ENCODE measurements around the gene FSCN2. TPM values are rescaled to one million over a fixed set of nuclear protein-coding genes. Genes with fewer than 3 reads are reported as not detected.

The FSCN2 gene
- total and polyA plus RNA-seq, 8 donors = 2.5 to 15.3 (median 10.7) TPM

GRCh38 chr17:81484195-81484979, 43.8 kb upstream of the FSCN2 start:
- FAIRE-seq = no peak
- Histone ChIP-seq H3K9me3 (no peaks in the 10 kb centered on the region), H3K27ac (peak overlapping the region in 2 of 4 donors; percentile 44 to 62), H3K36me3 (no peaks in the 10 kb centered on the region), H3K27me3 (no peaks in the 10 kb centered on the region), H3K4me3 (peak overlapping the region in 3 of 4 donors; percentile 23 to 45 (median 43)), H3K4me1 (peaks cover 5 to 21% (median 11%) of the 10 kb centered on the region in 3 donors)
- WGBS, 2 donors = 6% methylated on average over 60 of the region's 60 CpGs
- TF ChIP-seq CTCF (IDR thresholded peaks at IDR 0.05) = peak; percentile 98 to 99 (median 99)
- peak; percentile 78 to 83 (median 80) for ATAC-seq
- peak; percentile 89 to 97 (median 94) for DNase-seq
- intact Hi-C loops (cut with DNase I) = loop anchor here in 2 of 3 donors (5.0 to 10.0 kb wide), 4 partner anchors 80 to 230 kb away; no protein-coding TSS in a partner anchor

GRCh38 chr17:81486199-81486810, 41.9 kb upstream of the FSCN2 start:
- H3K27ac ChIP-seq = no peak overlapping the region
- ATAC-seq (no peak), FAIRE-seq (no peak), DNase-seq (no peak)
- H3K4me3 ChIP-seq = no peak overlapping the region
- no peaks in the 10 kb centered on the region for H3K9me3 ChIP-seq
- H3K36me3 ChIP-seq = no peaks in the 10 kb centered on the region
- 82 to 88% methylated on average over 17 of the region's 17 CpGs for WGBS, 2 donors
- no peaks in the 10 kb centered on the region for H3K27me3 ChIP-seq
- intact Hi-C loops (cut with DNase I) = loop anchor here in 1 of 3 donors (10.0 kb wide), 2 partner anchors 82 to 232 kb away; no protein-coding TSS in a partner anchor
- no peak for TF ChIP-seq CTCF (IDR thresholded peaks at IDR 0.05)
- peaks cover 5 to 21% (median 11%) of the 10 kb centered on the region in 3 donors for H3K4me1 ChIP-seq

GRCh38 chr17:81487089-81487486, 41.1 kb upstream of the FSCN2 start:
- WGBS, 2 donors = 77 to 78% methylated on average over 10 of the region's 10 CpGs
- intact Hi-C loops (cut with DNase I) = loop anchor here in 1 of 3 donors (10.0 kb wide), 2 partner anchors 82 to 232 kb away; no protein-coding TSS in a partner anchor
- H3K4me1 ChIP-seq = peaks cover 5 to 21% (median 11%) of the 10 kb centered on the region in 3 donors

GRCh38 chr17:81487487-81488275, 40.5 kb upstream of the FSCN2 start:
- intact Hi-C loops (cut with DNase I) = loop anchor here in 1 of 3 donors (10.0 kb wide), 2 partner anchors 83 to 233 kb away; no protein-coding TSS in a partner anchor
- H3K4me1 ChIP-seq = peaks cover 5 to 18% (median 11%) of the 10 kb centered on the region in 3 donors
- no peak for TF ChIP-seq CTCF (IDR thresholded peaks at IDR 0.05)
- no peaks in the 10 kb centered on the region for H3K36me3 ChIP-seq
- H3K4me3 ChIP-seq = peak overlapping the region; percentile 57 to 79 (median 77)
- no peaks in the 10 kb centered on the region for H3K27me3 ChIP-seq
- FAIRE-seq = no peak
- peak overlapping the region; percentile 73 to 82 (median 78) for H3K27ac ChIP-seq
- ATAC-seq = peak; percentile 68 to 82 (median 76)
- no peaks in the 10 kb centered on the region for H3K9me3 ChIP-seq
- WGBS, 2 donors = 10 to 20% methylated on average over 52 to 87 of the region's 87 CpGs
- DNase-seq = peak; percentile 74 to 96 (median 82)

More at GRCh38 chr17:81487089-81487486, 41.1 kb upstream of the FSCN2 start:
- no peak for FAIRE-seq
- DNase-seq = no peak
- no peak for TF ChIP-seq CTCF (IDR thresholded peaks at IDR 0.05)
- Histone ChIP-seq H3K36me3 (no peaks in the 10 kb centered on the region), H3K27me3 (no peaks in the 10 kb centered on the region), H3K4me3 (peak overlapping the region in 1 of 4 donors; percentile 79), H3K9me3 (no peaks in the 10 kb centered on the region), H3K27ac (no peak overlapping the region)
- no peak for ATAC-seq

Measured in pancreas (tissue), 10 donors.